ENCODE data around the gene CMAS. TPM values are rescaled to one million over a fixed set of nuclear protein-coding genes. Genes with fewer than 3 reads are reported as not detected.
"Not testable (repeated sequence)": the region's sequence is repeated elsewhere in the genome, so short reads cannot be mapped to it uniquely, and the experiment has no call there.

Gene CMAS
- 29.3 and 32.8 TPM in 2 replicates for total RNA-seq

DNA sequence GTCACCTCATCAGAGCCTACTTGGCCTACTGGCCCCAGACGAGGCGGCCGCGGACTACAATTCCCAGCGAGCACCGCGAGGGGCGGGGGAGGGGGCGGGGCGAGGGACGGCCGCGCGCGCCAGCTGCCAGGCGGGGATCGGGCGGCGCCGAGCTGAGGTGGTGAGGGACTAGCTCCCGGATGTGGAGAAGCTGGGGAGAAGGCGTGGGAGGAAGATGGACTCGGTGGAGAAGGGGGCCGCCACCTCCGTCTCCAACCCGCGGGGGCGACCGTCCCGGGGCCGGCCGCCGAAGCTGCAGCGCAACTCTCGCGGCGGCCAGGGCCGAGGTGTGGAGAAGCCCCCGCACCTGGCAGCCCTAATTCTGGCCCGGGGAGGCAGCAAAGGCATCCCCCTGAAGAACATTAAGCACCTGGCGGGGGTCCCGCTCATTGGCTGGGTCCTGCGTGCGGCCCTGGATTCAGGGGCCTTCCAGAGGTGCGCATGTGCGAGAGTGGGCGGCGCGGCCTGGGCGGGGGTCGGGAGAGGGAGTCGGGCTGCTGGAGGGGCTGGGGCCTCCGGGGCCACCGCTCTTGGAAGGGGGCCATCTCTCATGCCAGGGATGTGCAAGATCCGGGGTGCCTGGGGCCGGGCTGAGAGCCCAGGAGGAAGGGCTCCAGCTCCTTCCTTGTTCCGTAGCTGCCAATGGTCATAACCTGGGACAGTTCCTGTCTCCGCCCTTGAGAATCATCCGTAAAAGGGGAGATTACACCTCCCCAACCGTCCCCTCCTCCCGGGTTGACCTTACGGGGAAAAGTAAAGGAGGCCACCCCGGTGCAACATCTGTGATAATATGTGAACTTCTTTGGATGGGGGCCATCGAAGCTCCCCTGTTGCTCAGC lies at the start of gene CMAS:
CMAS (plus strand) TSS at position 129 of the 878 bp plus-strand sequence; CDS start at position 215, 86 bp downstream.
- no peak for DNase-seq (ENCODE audit: low read depth, low spot score)

DNA sequence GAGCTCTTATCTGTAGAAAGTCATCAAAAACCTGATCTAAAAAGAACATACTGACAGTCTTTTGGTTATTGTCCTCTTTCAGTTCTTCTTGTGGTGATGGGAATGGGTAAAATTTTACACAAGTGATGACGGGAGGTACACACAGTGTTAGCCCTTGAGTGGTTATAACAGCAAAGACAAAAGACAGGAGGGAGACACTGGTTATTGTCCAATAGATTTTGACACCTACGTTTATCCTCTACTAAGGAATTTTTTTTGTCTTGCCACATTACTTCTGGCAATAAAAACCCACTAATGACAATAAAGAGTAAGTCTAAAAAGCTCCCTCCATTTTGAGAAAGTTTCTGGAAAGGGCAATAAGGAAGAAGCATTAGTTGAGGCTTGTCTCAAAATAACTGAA lies 47.7 kb upstream of the CMAS start:
- no peak for DNase-seq (ENCODE audit: low read depth, low spot score)

DNA sequence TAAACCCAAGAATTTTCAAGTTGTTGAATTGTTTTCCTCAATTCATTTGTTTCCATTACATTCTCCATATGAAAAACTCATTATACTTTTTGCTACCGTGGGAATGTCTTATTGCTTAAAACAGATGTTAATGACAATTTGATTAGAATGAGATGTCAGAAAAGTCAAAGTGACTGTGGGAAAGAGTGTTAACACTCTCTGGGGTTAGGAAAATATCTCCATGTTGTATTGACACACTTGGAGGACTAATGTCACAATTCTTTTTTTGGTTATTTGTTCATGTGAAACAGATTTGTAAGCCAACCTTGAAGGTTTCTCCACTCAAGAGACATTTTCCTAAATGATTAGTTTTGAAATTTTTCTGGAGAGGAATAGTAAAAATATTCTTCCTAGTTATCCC lies 47.2 kb upstream of the CMAS start:
- DNase-seq (ENCODE audit: low read depth, low spot score): no peak

DNA sequence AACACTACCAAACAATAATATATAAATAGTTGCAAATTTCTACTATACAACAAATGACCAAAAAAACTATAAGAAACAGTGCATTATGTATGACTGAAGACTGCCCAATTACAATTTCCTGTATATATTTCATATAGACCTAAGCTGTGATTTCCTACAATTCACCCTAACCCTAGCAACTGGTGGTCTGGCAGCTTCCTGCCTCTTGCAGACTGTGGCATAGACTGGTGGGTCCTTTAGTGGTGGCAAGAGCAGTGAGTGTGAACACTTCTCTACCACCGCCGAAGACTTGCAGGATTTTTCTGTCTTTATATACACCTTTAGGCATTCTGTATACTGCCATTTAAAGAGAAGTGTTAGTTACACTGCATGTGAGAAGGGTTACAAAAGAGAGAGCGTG lies 43.6 kb upstream of the CMAS start:
- no peak for DNase-seq (ENCODE audit: low read depth, low spot score)

DNA sequence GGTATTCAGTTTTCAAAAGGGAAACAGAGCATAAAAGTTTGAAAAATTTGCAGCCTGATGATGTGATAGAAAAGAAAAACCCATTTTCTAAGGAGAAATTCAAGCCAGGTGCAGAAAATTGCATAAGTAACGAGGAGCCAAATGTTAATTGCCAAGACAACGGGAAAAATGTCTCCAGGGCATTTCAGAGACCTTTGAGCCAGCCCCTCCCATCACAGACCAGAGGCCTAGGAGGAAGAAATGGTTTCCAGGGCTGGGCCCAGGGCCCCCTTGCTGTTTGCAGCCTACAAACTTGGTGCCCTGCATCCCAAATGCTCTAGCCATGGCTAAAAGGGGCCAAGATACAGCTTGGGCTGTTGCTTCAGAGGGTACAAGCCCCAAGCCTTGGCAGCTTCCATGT lies 38.2 kb upstream of the CMAS start:
- DNase-seq (ENCODE audit: low read depth, low spot score): not testable (repeated sequence)

DNA sequence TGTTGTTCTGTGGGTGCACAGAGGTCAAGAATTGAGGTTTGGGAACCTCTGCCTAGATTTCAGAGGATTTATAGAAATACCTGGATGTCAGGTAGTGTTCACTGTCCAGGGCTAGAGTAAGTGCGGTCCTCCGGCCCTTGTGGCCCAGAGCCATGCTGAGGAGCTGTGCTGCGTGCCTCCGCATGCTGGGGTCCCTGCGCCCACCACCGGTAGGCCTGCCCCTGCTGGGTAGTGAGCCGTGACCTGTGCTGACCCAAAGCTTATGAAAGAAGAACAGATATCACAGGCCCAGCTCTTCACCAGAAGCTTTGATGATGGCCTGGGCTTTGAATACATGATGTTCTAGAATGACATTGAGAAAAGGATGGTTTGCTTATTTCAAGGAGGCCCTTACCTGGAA lies 37.8 kb upstream of the CMAS start:
- no peak for DNase-seq (ENCODE audit: low read depth, low spot score)

DNA sequence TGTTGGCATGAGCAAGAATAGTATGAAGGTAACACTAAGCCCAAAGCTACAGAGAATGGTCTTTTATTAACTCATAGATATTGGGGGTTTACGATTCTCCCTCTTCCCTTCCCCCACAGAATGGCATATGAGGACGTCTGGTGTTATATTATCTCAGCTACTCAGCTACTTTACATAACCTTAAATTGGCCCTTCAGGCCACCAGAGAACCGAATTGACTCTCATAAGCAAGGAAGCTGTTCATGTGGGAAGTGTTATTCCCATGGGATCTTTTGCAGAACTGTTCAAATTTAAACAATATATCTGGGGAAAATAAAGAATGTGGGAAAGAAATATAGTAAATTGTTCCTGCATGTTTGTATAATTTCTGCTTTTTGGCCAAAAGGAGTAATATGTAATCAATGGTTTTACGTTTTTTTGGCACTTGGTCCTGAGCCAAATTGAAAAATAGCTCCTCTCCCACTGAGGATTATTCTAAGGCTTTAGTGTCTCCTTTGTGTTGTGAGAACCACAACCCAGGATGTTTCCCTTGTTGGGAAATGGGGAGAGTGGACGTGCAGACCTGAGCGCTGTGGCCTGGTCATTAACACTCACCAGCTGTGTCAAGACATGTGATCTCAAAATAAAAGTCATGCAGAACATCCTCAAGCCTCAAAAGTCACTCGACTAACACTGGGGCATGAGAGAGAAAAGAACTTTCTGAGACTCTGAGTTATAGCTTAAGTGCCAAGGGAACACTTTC lies 31.8 kb upstream of the CMAS start:
- DNase-seq (ENCODE audit: low read depth, low spot score): no peak

DNA sequence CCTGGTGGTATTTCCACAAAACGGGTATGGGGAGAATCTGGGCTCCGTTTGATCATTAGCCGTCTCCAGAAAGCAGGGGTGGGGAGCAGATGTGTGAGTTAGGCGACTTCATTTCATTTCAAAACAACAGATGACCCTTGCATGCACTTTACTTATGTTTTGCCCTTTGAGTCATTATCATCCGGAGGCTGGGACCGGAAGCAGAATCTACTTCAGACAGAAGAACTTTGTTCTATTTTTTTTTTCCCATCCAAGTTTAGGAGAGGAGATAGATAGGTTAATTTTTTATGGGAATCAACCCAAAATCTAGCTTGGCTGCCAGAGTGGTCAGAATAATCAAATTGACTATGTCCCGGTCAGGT lies 31.3 kb upstream of the CMAS start:
- DNase-seq (ENCODE audit: low read depth, low spot score): no peak

DNA sequence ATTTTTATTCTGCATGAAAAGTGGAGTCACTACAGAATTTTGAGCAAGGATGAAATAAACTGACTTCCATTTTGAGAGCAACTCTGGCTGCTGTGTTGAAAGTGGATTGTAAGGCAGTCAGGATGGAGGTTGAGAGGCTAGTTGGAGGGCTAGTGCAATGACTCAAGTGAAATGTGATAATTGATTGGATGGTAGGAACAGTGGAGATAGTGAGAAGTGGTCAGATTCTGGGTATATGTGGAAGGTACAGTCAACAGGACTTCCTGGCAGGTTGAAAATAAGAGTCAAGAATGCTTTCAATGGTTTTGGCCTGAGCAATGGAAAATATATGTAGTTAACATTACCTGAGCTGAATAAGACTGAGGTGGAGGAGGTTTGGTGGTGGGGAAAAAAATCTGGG lies 29.0 kb upstream of the CMAS start:
- no peak for DNase-seq (ENCODE audit: low read depth, low spot score)

DNA sequence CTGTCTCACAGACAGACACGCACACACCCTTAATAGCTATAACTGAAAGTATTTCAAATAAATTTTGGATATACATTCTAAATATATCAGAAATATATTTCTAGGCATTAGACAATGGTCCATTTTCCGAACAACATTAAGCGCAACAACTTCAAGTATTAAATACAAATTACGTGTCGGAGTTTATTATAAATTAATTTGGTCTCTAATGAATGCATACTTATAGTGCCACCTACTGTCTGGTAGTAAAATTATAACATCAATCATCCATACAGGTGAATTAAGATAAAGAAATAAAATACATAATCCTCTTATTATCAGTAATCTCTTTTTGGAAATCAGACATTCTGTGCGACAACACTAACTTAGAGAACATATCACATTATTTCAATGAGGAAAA lies 27.2 kb upstream of the CMAS start:
- DNase-seq (ENCODE audit: low read depth, low spot score): no peak

DNA sequence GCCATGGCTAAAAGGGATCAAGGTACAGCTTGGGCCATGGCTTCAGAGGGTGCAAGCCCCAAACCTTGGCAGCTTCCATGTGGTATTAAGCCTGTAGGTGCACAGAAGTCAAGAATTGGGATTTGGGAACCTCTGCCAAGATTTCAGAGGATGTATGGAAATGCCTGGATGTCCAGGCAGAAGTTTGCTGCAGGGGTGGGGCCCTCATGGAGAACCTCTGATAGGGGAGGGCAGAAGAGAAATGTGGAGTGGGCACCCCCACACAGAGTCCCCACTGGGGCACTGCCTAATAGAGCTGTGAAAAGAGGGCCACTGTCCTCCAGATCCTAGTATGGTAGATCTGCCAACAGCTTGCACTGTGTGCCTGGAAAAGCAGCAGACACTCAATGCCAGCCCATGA lies 22.5 kb upstream of the CMAS start:
- DNase-seq (ENCODE audit: low read depth, low spot score): not testable (repeated sequence)

DNA sequence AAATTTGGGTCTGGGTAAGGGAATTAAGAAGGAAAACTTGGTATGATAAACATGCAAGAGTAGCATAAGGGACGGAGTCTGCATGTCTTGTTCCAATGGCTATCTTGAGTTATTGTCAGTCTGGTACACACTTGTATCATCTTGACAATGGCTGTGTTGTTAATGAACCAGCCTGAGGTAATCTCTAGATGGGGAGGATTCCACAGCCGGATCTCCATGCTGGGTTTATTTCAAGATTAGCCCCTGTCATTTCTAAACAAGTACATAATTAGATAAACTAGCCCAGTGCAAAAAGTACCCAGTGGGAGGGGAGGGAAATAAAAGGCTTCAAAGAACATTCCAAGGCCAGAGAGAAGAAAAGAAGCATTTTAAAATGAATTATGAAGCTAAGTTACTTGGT lies 16.5 kb upstream of the CMAS start:
- no peak for DNase-seq (ENCODE audit: low read depth, low spot score)

DNA sequence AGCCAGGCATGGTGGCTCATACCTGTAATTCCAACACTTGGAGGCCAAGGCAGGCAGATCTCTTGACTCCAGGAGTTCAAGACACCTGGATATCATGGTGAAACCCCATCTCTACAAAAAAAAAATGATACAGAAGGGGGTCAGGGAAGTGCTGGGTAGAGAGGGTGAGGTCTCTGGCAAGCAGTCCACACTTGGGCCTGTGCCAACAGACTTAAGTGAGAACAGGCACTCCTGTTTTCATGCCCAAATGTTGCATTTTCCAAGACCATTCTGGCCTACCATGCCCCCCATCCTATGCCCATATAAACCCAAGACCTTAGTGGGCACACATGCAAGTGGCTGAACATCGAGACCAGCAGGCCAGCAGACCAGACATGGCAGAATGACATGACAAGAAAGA lies 16.0 kb upstream of the CMAS start:
- no peak for DNase-seq (ENCODE audit: low read depth, low spot score)

DNA sequence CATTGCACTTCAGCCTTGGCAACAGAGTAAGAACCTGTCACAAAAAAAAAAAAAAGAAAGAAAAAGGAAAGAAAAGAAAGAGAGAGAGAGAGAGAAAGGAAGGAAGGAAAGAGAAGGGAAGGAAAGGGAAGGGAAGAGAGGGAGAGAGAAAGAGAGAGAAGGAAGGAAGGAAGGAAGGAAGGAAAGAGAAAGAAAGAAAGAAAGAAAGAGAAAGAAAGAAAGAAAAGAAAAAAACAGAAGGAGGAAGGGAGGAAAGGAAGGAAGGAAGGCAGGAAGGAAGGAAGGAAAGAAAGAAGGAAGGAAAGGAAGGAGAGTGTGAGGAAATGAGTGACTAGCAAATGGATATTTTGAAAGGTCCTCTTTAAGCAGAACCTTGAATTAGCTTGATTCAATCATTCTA lies 13.3 kb upstream of the CMAS start:
- no peak for DNase-seq (ENCODE audit: low read depth, low spot score)

DNA sequence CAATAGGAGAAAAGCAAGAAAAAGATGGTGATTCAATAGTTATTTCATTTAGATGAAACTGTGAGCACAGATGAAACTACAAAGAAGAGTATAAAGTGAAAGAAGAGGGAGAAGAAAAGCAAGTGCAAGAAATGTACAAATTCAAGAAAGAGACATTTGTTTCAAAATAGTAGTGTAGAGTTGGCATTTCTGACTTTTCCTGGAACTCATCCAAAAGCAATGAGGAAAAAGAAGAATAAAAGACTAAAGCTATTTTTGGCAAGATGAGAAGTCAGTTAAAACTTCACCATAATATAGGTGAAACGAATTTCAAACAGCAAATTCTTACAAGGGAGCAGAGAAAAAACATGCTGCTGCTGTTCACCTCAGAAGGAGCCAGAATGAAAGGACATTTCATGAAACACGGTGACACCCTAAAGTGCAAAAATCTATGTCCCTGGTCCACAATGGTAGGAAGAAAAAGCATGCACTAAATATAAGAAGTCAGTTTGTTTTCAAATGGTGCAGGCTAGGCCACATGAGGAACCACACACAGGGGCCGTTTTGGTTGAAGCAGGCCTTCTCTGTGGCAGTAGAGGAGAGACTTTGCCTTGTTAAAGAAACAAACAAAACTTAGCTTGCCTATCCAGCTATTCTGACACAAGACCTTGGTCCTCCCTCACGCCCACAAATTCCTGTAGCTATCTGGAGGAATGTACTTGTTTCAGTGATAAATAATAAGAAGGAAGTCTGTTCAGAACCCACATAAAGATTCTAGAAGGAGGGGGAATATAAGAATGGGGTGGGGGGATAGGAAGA lies 11.1 kb upstream of the CMAS start:
- no peak for DNase-seq (ENCODE audit: low read depth, low spot score)

DNA sequence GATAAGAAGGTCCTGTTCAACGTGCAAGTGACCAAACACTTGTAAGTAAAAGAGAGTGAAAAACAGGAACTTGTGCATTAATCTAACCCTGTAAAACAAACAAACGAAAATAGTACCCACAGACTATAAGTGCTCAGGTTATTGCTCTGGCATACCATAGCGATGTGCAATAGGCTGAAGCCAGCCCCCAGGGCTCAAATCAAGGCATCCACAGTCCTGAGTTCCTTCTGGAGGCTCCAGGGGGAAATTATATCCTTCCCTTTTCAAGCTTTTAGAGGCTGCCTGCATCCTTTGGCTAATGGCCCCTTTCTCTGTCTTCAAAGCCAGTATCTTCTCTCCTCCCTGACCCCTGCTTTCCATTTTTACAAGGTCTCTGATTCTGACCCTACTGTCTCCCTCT lies 8.1 kb upstream of the CMAS start:
- no peak for DNase-seq (ENCODE audit: low read depth, low spot score)

DNA sequence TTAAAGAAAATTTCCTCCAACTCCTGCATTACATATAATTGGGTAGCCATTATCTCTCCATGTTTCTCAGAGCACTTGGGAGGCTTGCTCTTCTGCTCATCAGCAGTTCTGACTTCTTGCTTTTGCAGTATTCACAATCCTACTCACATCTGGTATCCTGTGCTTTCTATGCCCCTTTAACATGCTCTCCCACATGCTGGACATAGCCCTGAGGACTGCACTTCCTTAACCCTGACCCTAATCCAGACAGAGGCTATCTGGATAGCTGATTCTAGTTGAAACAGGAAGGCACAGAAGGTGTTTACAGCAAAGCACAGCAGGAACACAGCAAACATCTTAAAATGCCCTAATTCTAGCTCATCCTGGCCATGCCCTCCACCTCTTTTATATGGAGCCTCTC lies 7.3 kb upstream of the CMAS start:
- no peak for DNase-seq (ENCODE audit: low read depth, low spot score)

DNA sequence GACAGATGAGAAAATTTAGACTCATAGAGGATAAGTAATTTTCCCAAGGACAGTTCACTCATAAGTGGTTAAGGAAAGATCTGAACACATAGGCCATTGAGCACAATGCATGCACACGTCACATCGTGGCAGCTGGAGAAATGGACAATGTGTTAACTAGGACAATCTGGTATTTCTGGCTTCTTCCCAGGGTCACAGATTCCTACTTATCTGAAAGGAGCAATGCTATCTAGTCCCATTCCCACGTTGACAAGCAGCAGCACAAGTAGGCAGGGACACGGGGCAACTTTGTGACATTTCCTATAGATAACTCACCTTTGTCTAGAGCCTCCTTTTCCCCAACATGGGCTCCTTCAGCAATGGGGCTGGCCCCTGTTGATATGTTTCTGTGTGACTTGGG lies 6.7 kb upstream of the CMAS start:
- DNase-seq (ENCODE audit: low read depth, low spot score): no peak

DNA sequence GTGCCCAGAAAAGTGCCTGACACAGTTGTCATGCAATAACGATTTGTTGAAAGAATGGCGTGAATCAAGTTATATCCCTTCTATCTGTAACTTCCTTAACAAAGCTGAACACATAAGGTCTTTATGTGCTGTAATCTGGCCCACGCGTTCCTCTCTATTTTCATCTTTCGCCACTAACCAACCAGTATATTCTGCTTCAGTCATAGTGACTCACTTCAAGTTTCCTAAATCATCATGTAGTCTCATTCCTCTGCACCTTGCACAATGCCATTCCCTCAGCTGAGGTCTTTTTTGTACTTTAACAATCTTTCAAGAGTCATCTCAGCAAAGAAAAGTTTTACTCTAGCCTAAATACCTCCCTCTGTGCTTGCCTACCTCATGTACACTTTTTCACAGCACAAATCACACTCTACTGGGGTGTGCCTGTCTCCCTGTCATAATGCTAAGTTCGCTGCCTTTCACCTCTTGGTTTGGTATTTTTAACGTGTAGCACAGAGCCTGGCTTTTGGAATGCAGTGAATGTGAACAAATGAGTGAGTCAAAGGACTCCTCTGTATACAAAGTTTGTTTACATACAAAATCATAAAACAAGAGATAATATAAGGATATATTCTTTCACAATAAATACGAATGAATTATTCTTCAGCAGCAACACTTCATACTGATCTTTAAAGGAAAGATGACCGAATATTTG lies 2.9 kb upstream of the CMAS start:
- DNase-seq (ENCODE audit: low read depth, low spot score): no peak

DNA sequence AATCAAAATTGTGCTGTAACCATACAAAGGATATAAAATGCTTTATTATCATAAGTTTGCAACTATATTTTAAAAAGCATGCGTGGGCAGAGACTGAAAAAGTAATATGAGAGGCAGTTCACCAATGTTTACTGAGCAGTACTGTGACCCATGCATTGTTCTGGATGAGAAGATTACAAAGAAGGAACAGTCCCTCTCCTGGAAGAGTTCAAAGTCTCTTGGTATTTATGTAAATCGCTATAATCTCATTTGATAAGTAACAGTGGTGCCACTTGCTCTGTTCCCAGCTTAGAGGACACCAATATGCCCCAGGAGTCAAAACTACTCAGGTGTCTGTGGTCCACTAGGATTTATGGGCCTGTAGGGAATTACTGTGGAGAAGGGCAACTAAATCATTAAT lies 2.1 kb upstream of the CMAS start:
- DNase-seq (ENCODE audit: low read depth, low spot score): no peak

DNA sequence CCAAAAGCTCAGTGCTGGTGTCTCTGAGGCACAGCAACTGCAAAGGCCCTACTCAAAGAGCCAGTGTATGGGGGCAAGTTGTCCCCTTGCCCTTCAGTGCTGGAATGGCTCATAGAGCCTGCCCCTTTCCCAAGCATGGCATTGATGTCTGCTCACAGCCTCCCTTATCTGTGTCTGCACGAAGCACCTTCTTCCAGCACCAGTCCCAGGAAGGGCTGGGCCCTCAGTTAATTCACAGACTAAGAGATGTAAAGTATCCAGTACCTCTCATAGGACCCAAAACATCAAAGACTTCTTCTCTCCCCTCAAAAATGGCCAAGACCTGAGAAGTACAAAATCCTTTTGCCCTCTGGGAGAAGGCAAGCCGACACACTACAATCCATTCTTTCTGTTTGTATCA lies 1.6 kb upstream of the CMAS start:
- no peak for DNase-seq (ENCODE audit: low read depth, low spot score)

DNA sequence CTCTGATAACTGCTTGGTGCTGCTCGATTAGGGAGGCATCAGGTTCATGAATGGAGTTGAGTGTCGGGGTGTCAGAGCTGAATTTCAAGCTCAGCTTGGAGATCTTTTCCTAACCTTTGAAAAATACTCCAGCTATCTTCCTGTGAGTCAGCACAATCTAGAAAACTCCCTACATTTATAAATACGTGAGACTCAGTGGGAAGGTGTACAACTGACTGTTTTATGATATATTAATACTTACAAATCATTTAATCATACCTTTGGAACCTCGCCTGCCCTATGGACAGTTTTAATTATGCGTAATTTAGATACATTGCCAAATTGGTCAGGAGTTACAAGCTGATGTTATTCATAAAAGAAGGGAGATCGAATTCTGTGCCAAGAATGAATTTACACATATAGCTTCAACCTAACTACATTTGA lies 961 bp downstream of the CMAS start:
- DNase-seq (ENCODE audit: low read depth, low spot score): no peak
